HepG2 (cell line): ENCODE data around the gene TEX19. TPM values are rescaled to one million over a fixed set of nuclear protein-coding genes. Genes with fewer than 3 reads are reported as not detected.

Source experiments
- ARNT ChIP-seq: fragments of 450-650 bp; IDR thresholded peaks from 2 replicates; pipeline ENCODE4 v1.6.1; 2017
- ARNTL ChIP-seq: sonication (generic); formaldehyde crosslinking; IDR thresholded peaks from 2 replicates; pipeline ENCODE4 v1.4.0; 2020; ENCODE audit warnings: mild to moderate bottlenecking, missing genetic modification reagents
- BCL6 ChIP-seq: IDR thresholded peaks from 2 replicates; pipeline ENCODE4 v1.6.1; 2016; ENCODE audit warnings: missing genetic modification reagents, missing compliant biosample characterization
- CBX1 ChIP-seq: IDR thresholded peaks from one replicate; pipeline ENCODE4 v1.6.1; 2016; ENCODE audit warnings: antibody characterized with exemption, low read depth
- FOXA3 ChIP-seq: IDR thresholded peaks from 2 replicates; pipeline ENCODE4 v1.6.1; 2016; ENCODE audit warnings: missing genetic modification reagents, missing compliant biosample characterization
- GABPB1 ChIP-seq: IDR thresholded peaks from 2 replicates; pipeline ENCODE4 v1.6.1; 2016; ENCODE audit warnings: mild to moderate bottlenecking, missing genetic modification reagents, moderate library complexity, missing compliant biosample characterization
- MAFK ChIP-seq, 2 experiments: IDR thresholded peaks in 1 of 2; conservative IDR thresholded peaks in 1 of 2; 2 replicates each; pipeline ENCODE4 v1.6.1; 2011; ENCODE audit warnings: improper control_type of control experiment in 2 of 2, low read length in 2 of 2
- NFRKB ChIP-seq: fragments of 450-650 bp; IDR thresholded peaks from 2 replicates; pipeline ENCODE4 v1.6.1; 2017
- PLRG1 ChIP-seq: fragments of 450-650 bp; conservative IDR thresholded peaks from 2 replicates; pipeline ENCODE4 v1.6.1; 2016
- RXRA ChIP-seq: sonication (generic); formaldehyde crosslinking; IDR thresholded peaks from 2 replicates; pipeline ENCODE4 v1.5.1; 2020; ENCODE audit warnings: missing genetic modification reagents
- TARDBP ChIP-seq: sonication (generic); formaldehyde crosslinking; IDR thresholded peaks from 2 replicates; pipeline ENCODE4 v1.8.0; 2022; ENCODE audit warnings: mild to moderate bottlenecking, missing genetic modification reagents
- ZFY ChIP-seq: sonication (generic); formaldehyde crosslinking; IDR thresholded peaks from 2 replicates; pipeline ENCODE4 v1.4.0; 2020; ENCODE audit warnings: missing genetic modification reagents
- ZNF230 ChIP-seq: sonication (generic); formaldehyde crosslinking; IDR thresholded peaks from 2 replicates; pipeline ENCODE4 v1.4.0; 2020; ENCODE audit warnings: mild to moderate bottlenecking, missing genetic modification reagents
- ZNF296 ChIP-seq: sonication (generic); formaldehyde crosslinking; conservative IDR thresholded peaks from 2 replicates; pipeline ENCODE4 v1.5.0; 2020; ENCODE audit warnings: mild to moderate bottlenecking, missing genetic modification reagents
- ZNF747 ChIP-seq: sonication (generic); formaldehyde crosslinking; IDR thresholded peaks from 2 replicates; pipeline ENCODE4 v1.8.1; 2023; ENCODE audit warnings: missing genetic modification reagents, mild to moderate bottlenecking, borderline replicate concordance
- ZNF788 ChIP-seq: sonication (generic); formaldehyde crosslinking; IDR thresholded peaks from 2 replicates; pipeline ENCODE4 v1.5.0; 2020; ENCODE audit warnings: mild to moderate bottlenecking, missing genetic modification reagents, borderline replicate concordance
- ZZZ3 ChIP-seq: sonication (generic); formaldehyde crosslinking; IDR thresholded peaks from 2 replicates; pipeline ENCODE4 v1.4.0; 2020; ENCODE audit warnings: missing genetic modification reagents, mild to moderate bottlenecking, borderline replicate concordance
- polyA plus RNA-seq, 8 experiments: library from polyadenylated mRNA; depleted of rRNA in 3 of 8; stranded (reverse) in 7 of 8; unstranded in 1 of 8; fragments of >200 nt; fragmentation: Illumina TruSeq in 4 of 8; extraction: Trizol in 4 of 8; gene quantifications; 2 replicates each; pipeline versions ENCODE4 v1.2.1 to v1.2.3, GENCODE V29; 2011 to 2016; ENCODE audit warnings: low read depth in 4 of 8, missing spikeins in 1 of 8, mixed read lengths in 1 of 8; ENCODE audit not compliant: insufficient read depth in 1 of 8
- total RNA-seq, 5 experiments: library from RNA; depleted of rRNA; stranded (reverse); fragments of >200 nt; fragmentation: Illumina TruSeq; extraction: Trizol; gene quantifications; 2 replicates each; pipeline ENCODE4 v1.2.3, GENCODE V29; 2016; ENCODE audit warnings: low read depth in 1 of 5
- TF ChIP-seq, protein P1 (sequence below): sonication (generic); formaldehyde crosslinking; IDR thresholded peaks from one replicate; pipeline ENCODE4 v1.5.1; 2020; ENCODE audit warnings: mild to moderate bottlenecking, missing genetic modification reagents; ENCODE audit errors: not compliant biosample characterization
- TF ChIP-seq, protein P2 (sequence below): fragments of 450-650 bp; IDR thresholded peaks from 2 replicates; pipeline ENCODE4 v1.6.1; 2016
- TF ChIP-seq, protein P3 (sequence below): sonication (generic); formaldehyde crosslinking; IDR thresholded peaks from 2 replicates; pipeline ENCODE4 v1.5.1; 2020; ENCODE audit warnings: mild to moderate bottlenecking, missing genetic modification reagents, borderline replicate concordance

Gene TEX19
- total and polyA plus RNA-seq, 2 of the 13 experiments (the other 11 are each of a cell fraction or from before 2014, with no cell fraction given), result 1.3 to 6.0 TPM

- TF ChIP-seq, protein P1, sequence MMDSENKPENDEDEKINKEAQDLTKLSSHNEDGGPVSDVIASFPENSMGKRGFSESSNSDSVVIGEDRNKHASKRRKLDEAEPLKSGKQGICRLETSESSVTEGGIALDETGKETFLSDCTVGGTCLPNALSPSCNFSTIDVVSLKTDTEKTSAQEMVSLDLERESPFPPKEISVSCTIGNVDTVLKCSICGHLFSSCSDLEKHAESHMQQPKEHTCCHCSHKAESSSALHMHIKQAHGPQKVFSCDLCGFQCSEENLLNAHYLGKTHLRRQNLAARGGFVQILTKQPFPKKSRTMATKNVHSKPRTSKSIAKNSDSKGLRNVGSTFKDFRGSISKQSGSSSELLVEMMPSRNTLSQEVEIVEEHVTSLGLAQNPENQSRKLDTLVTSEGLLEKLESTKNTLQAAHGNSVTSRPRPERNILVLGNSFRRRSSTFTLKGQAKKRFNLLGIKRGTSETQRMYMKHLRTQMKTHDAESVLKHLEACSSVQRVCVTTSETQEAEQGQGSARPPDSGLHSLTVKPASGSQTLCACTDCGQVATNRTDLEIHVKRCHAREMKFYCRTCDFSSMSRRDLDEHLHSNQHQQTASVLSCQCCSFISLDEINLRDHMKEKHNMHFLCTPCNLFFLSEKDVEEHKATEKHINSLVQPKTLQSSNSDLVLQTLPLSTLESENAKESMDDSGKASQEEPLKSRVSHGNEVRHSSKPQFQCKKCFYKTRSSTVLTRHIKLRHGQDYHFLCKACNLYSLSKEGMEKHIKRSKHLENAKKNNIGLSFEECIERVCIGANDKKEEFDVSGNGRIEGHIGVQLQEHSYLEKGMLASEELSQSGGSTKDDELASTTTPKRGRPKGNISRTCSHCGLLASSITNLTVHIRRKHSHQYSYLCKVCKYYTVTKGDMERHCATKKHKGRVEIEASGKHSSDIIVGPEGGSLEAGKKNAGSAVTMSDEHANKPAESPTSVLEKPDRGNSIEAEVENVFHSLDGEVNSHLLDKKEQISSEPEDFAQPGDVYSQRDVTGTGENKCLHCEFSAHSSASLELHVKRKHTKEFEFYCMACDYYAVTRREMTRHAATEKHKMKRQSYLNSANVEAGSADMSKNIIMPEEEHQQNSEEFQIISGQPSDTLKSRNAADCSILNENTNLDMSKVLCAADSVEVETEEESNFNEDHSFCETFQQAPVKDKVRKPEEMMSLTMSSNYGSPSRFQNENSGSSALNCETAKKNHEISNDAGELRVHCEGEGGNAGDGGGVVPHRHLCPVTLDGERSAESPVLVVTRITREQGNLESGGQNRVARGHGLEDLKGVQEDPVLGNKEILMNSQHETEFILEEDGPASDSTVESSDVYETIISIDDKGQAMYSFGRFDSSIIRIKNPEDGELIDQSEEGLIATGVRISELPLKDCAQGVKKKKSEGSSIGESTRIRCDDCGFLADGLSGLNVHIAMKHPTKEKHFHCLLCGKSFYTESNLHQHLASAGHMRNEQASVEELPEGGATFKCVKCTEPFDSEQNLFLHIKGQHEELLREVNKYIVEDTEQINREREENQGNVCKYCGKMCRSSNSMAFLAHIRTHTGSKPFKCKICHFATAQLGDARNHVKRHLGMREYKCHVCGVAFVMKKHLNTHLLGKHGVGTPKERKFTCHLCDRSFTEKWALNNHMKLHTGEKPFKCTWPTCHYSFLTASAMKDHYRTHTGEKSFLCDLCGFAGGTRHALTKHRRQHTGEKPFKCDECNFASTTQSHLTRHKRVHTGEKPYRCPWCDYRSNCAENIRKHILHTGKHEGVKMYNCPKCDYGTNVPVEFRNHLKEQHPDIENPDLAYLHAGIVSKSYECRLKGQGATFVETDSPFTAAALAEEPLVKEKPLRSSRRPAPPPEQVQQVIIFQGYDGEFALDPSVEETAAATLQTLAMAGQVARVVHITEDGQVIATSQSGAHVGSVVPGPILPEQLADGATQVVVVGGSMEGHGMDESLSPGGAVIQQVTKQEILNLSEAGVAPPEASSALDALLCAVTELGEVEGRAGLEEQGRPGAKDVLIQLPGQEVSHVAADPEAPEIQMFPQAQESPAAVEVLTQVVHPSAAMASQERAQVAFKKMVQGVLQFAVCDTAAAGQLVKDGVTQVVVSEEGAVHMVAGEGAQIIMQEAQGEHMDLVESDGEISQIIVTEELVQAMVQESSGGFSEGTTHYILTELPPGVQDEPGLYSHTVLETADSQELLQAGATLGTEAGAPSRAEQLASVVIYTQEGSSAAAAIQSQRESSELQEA (CRISPR knock-in tag), result peak; percentile 67
- peak; percentile 82 for TF ChIP-seq ZFY (CRISPR knock-in tag)
- 0 out of 4 replicates have a peak, but pooled peaks of 1 of the 2 experiments have one; percentile 30 for TF ChIP-seq MAFK (conservative IDR thresholded peaks at IDR 0.05 in 1 of 2, IDR thresholded peaks at IDR 0.05 in 1 of 2; ENCODE audit: low read length in 2 of 2)
- TF ChIP-seq CBX1, result peak; percentile 25
- TF ChIP-seq GABPB1 (CRISPR knock-in tag), result peak; percentile 36; the same call in 1 of the 2 replicates
- TF ChIP-seq, protein P2, sequence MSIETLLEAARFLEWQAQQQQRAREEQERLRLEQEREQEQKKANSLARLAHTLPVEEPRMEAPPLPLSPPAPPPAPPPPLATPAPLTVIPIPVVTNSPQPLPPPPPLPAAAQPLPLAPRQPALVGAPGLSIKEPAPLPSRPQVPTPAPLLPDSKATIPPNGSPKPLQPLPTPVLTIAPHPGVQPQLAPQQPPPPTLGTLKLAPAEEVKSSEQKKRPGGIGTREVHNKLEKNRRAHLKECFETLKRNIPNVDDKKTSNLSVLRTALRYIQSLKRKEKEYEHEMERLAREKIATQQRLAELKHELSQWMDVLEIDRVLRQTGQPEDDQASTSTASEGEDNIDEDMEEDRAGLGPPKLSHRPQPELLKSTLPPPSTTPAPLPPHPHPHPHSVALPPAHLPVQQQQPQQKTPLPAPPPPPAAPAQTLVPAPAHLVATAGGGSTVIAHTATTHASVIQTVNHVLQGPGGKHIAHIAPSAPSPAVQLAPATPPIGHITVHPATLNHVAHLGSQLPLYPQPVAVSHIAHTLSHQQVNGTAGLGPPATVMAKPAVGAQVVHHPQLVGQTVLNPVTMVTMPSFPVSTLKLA, result peak; percentile 74
- peak; percentile 94 for TF ChIP-seq RXRA (CRISPR knock-in tag)
- peak; percentile 78; the same call in 1 of the 2 replicates for TF ChIP-seq TARDBP (CRISPR knock-in tag)
- peak; percentile 54 for TF ChIP-seq BCL6
- no peak for TF ChIP-seq ARNT
- TF ChIP-seq ZNF747 (CRISPR knock-in tag), result 0 out of 2 replicates have a peak, but pooled peaks have one; percentile 51
- TF ChIP-seq, protein P3, sequence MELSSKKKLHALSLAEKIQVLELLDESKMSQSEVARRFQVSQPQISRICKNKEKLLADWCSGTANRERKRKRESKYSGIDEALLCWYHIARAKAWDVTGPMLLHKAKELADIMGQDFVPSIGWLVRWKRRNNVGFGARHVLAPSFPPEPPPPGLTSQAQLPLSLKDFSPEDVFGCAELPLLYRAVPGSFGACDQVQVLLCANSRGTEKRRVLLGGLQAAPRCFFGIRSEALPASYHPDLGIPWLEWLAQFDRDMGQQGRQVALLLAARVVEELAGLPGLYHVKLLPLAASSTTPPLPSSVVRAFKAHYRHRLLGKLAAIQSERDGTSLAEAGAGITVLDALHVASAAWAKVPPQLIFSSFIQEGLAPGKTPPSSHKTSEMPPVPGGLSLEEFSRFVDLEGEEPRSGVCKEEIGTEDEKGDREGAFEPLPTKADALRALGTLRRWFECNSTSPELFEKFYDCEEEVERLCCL, result no peak
- TF ChIP-seq ZNF230 (CRISPR knock-in tag), result peak; percentile 96
- TF ChIP-seq ZNF296 (CRISPR knock-in tag), result peak; percentile 93; the same call in 1 of the 2 replicates
- TF ChIP-seq ZNF788 (CRISPR knock-in tag), result peak; percentile 90
- TF ChIP-seq FOXA3 (CRISPR knock-in tag), result no peak
- peak; percentile 95 for TF ChIP-seq ARNTL (CRISPR knock-in tag)
- TF ChIP-seq ZZZ3 (CRISPR knock-in tag), result peak; percentile 84
- no peak for TF ChIP-seq PLRG1
- no peak for TF ChIP-seq NFRKB
Observed at GRCh38 chr17:82325286-82326180, 33.5 kb upstream of the TEX19 start (continued).
